ENCODE results near the gene POLR2E.
A peak's percentile ranks its signal among the peaks of the same experiment; 100 is the strongest.

The POLR2E gene

DNA sequence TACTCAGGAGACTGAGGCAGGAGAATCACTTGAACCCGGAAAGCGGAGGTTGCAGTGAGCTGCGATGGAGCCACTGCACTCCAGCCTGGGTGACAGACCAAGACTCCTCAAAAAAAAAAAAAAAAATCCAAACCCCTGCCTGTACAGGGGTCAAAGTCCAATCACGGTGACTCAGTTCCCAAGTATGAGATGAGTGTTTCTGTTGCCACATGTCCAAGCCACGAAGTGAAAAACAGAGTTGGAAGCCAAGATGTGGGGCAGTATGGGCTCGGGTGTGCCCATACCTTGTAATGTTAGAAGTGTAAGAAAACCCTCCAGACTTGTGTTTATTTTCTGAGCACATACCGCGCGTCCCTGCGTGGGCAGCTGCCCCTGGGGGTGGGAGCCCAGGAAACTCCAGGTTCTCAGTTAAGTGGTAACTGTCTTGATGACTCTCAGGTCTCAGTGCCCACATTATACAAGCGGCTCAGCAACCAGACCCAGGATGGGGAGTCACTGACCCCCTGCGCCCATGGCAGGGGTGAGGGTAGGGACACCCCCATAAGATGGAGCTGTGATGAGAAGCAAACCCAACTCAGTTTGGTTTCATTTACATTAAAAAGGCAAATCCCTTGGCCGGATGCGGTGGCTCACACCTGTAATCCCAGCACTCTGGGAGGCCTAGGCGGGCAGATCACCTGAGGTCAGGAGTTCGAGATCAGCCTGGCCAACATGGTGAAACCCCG lies 7.4 kb upstream of the POLR2E start:
- TF ChIP-seq CTCF (conservative IDR thresholded peaks at IDR 0.05; ENCODE audit: low read length): no peak
- DNase-seq (ENCODE audit: low read depth): peak; percentile 100
- peak overlapping the region; percentile 39 for H3K4me3 ChIP-seq (ENCODE audit: low read length)

DNA sequence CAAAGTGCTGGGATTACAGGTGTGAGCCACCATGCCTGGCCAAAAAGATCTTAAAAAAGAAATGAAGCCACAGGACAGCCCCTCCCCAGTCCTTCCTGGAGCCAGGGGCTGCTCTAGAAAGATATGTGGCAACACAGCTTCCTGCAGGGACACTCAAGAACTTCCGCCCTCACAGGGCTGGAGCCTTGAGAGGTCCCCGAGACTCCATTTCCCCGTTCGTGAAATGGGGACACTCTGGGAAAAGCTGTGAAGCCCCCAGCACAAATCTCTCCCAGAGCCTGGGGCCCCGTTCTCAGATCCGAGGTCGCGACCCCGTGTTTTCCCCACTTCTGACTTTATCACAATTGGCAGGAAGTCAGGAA lies 6.1 kb upstream of the POLR2E start:
- H3K4me3 ChIP-seq (ENCODE audit: low read length): peak overlapping the region; percentile 8; the same call in 1 of the 2 replicates
- DNase-seq (ENCODE audit: low read depth): no peak
- no peak for TF ChIP-seq CTCF (conservative IDR thresholded peaks at IDR 0.05; ENCODE audit: low read length)

DNA sequence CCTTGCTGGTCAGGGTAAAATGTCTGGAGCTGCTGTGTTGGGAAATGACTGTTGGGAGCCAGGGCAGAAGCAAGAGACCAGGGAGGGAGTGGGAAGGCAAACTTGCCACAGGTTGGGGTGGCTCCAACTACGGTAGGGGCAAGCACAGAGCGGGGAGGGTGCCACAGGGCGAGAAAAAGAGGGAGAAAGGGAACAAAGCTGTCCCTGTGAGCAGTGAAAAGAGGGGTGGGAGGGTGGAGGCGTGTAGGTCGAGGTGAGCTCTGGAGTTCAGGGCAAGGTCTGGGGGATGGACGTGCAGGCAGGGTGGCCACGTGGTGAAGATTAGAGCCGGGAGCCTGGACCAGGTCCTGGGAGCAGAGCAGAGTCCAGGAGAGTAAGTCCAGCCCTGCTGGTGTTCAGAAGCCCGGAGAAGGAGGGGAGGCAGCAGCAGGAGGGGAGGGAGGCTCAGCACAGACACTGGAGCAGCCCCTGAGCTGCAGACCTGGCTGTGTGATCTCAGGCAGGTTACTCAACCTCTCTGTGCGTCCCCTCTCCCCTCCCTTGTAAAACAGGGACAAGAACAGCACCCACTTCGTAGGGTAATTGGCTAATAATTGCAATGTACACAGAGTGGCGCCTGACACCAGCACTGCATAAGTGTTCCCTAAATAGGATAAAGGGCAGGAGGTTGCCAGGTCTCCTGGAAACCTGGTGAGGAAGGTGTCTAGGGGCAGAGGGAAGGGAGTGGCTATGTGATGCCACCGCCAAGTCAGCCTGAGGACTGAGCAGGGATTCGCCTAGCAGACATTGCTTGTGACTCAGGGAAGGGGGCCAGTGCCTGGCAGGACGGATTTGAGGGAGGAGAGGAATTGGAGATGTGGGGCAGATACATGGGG lies 3.2 kb upstream of the POLR2E start:
- peak; percentile 40 for DNase-seq (ENCODE audit: low read depth)
- no peak overlapping the region for H3K4me3 ChIP-seq (ENCODE audit: low read length)
- no peak for TF ChIP-seq CTCF (conservative IDR thresholded peaks at IDR 0.05; ENCODE audit: low read length)

DNA sequence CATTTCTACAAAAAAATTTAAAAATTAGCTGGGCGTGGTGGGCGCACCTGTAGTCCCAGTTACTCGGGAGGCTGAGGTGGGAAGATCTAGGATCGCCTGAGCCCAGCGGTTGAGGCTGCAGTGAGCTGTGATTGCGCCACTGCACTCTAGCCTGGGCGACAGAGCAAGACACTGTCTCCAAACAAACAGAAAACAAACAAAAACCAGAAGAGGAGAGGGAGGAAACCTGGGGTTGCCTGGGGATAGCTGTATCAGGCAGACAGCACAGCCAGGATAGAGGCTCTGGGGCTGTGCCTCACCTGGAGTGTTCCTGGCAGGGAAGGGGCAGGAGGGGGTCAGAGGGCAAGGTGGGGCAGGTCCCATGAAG lies 2.6 kb upstream of the POLR2E start:
- DNase-seq (ENCODE audit: low read depth): peak; percentile 25
- no peak overlapping the region for H3K4me3 ChIP-seq (ENCODE audit: low read length)
- no peak for TF ChIP-seq CTCF (conservative IDR thresholded peaks at IDR 0.05; ENCODE audit: low read length)

GRCh38 chr19:1094655-1094977 lies 559 bp downstream of the POLR2E start:
- DNase-seq (ENCODE audit: low read depth): no peak
- H3K4me3 ChIP-seq (ENCODE audit: low read length): peak overlapping the region; percentile 94
- no peak for TF ChIP-seq CTCF (conservative IDR thresholded peaks at IDR 0.05; ENCODE audit: low read length)

DNA sequence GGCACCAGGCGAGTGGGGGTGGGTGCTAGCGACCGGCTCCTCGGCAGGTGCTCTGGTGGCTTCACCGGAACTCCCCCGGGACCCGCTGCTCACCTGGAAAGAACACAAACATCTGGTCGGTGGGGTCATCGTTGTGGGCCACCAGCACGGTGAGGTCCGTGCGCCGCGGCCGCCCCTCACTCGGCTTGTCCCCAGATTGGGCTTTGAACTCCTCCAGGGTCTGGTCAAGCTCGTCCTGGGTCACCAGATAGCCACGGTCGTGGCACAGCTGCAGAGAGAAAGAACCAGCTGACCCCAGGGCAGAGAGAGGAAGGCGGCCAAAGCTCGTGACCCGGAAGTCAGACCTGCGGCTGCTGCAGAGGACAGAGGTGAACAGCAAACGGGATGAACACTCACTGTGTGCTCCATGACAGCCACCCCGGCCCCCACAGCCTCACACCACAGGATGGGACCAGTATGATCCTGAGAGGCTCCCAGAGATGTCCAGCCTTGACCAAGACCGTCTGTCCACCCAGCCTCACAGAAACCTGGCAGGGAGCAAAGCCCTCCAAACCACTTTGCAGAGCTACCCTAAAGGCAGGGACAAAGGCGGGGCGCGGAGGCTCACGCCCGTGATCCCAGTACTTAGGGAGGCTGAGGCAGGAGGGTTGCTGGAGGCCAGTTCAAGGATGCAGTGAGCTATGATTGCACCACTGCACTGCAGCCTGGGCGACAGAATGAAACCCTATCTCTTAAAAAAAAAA lies 1.2 kb downstream of the POLR2E start:
- peak overlapping the region; percentile 94 for H3K4me3 ChIP-seq (ENCODE audit: low read length)
- TF ChIP-seq CTCF (conservative IDR thresholded peaks at IDR 0.05; ENCODE audit: low read length): no peak
- DNase-seq (ENCODE audit: low read depth): no peak

All from AG10803 (cell line).